ENCODE data around the gene ARHGAP15.

The ARHGAP15 gene

GRCh38 chr2:143545949-143546255, 416.7 kb downstream of the ARHGAP15 start:
- DNase-seq = no peak

- DNase-seq = no peak
These were observed 418.8 kb downstream of the ARHGAP15 start for GRCh38 chr2:143548032-143548431.

GRCh38 chr2:143550500-143550899, 421.3 kb downstream of the ARHGAP15 start:
- DNase-seq = no peak

GRCh38 chr2:143551971-143552650, 422.9 kb downstream of the ARHGAP15 start:
- DNase-seq = no peak

GRCh38 chr2:143553261-143553660, 424.0 kb downstream of the ARHGAP15 start:
- no peak for DNase-seq

- DNase-seq = no peak
These were observed 429.4 kb downstream of the ARHGAP15 start for GRCh38 chr2:143558665-143559064.

GRCh38 chr2:143559147-143559546, 429.9 kb downstream of the ARHGAP15 start:
- DNase-seq = no peak

GRCh38 chr2:143560724-143561123, 431.5 kb downstream of the ARHGAP15 start:
- no peak for DNase-seq

GRCh38 chr2:143564419-143564818, 435.2 kb downstream of the ARHGAP15 start:
- DNase-seq = no peak

GRCh38 chr2:143571747-143572146, 442.5 kb downstream of the ARHGAP15 start:
- no peak for DNase-seq

- no peak for DNase-seq
These were observed 443.2 kb downstream of the ARHGAP15 start for GRCh38 chr2:143572421-143572820.

- DNase-seq = no peak
These were observed 444.9 kb downstream of the ARHGAP15 start for GRCh38 chr2:143574069-143574468.

- no peak for DNase-seq
These were observed 446.1 kb downstream of the ARHGAP15 start for GRCh38 chr2:143575340-143575739.

GRCh38 chr2:143577489-143577888, 448.3 kb downstream of the ARHGAP15 start:
- no peak for DNase-seq

GRCh38 chr2:143579456-143579855, 450.2 kb downstream of the ARHGAP15 start:
- DNase-seq = no peak

GRCh38 chr2:143581134-143581533, 451.9 kb downstream of the ARHGAP15 start:
- DNase-seq = no peak

- no peak for DNase-seq
These were observed 453.0 kb downstream of the ARHGAP15 start for GRCh38 chr2:143582046-143582747.

- no peak for DNase-seq
These were observed 455.7 kb downstream of the ARHGAP15 start for GRCh38 chr2:143584936-143585335.

GRCh38 chr2:143586119-143586518, 456.9 kb downstream of the ARHGAP15 start:
- DNase-seq = no peak

GRCh38 chr2:143588746-143589145, 459.5 kb downstream of the ARHGAP15 start:
- no peak for DNase-seq

- DNase-seq = no peak
These were observed 464.9 kb downstream of the ARHGAP15 start for GRCh38 chr2:143594161-143594560.

GRCh38 chr2:143594745-143595144, 465.5 kb downstream of the ARHGAP15 start:
- DNase-seq = no peak

GRCh38 chr2:143600116-143600515, 470.9 kb downstream of the ARHGAP15 start:
- no peak for DNase-seq

- DNase-seq = no peak
These were observed 472.6 kb downstream of the ARHGAP15 start for GRCh38 chr2:143601828-143602227.
